ENCODE data around the gene CYSLTR2.

DNA sequence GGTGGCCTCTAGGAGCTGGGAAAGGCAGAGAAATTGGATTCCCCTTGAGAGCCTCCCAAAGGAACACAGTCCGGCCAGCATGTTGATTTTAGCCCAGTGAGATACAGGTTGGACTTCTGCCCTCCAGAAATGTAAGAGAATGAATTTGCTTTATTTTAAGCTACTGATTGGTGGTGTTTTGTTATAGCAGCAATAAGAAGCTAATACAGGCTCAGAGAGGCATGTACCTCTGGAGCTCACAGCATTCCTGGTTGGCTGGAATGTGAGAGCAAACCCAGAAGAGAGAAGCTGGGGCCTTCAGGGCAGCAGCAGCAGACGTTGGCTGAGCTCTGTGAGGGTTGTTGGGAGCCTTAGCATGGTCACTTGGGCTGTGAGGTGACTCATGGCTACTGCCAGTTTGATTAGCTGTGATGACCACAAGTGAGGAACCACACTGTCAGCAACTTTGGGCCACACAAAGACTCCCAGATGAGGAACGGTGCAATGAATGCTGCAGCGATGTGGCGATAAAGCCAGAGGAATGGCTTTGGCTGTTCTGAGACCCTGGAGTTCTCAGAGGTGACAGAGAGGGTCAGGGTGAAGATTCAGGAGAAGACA is 80.1 kb downstream of the CYSLTR2 start:
- no peak for TF ChIP-seq EZH2 (IDR thresholded peaks at IDR 0.05; ENCODE audit: low read length, missing control alignments)
- TF ChIP-seq, protein P1, sequence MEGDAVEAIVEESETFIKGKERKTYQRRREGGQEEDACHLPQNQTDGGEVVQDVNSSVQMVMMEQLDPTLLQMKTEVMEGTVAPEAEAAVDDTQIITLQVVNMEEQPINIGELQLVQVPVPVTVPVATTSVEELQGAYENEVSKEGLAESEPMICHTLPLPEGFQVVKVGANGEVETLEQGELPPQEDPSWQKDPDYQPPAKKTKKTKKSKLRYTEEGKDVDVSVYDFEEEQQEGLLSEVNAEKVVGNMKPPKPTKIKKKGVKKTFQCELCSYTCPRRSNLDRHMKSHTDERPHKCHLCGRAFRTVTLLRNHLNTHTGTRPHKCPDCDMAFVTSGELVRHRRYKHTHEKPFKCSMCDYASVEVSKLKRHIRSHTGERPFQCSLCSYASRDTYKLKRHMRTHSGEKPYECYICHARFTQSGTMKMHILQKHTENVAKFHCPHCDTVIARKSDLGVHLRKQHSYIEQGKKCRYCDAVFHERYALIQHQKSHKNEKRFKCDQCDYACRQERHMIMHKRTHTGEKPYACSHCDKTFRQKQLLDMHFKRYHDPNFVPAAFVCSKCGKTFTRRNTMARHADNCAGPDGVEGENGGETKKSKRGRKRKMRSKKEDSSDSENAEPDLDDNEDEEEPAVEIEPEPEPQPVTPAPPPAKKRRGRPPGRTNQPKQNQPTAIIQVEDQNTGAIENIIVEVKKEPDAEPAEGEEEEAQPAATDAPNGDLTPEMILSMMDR (conservative IDR thresholded peaks at IDR 0.05 in 1 of 2, IDR thresholded peaks at IDR 0.05 in 1 of 2; ENCODE audit: low read depth in 1 of 2, low read length in 2 of 2) = no peak

All from fibroblast of lung (primary cell).